Measurements from ENCODE around the gene GP1BA. TPM values are rescaled to one million over a fixed set of nuclear protein-coding genes. Genes with fewer than 3 reads are reported as not detected.

The GP1BA gene
- total RNA-seq (ENCODE audit: low replicate concordance), result not detected in 2 replicates
- long read RNA-seq, partial matches to known transcripts, result 0 of 1 reads
- long read RNA-seq, other reads (novel, unspliced or antisense), result 1 of 1 reads

GRCh38 chr17:4931963-4932362, at the start of gene GP1BA:
GP1BA (plus strand) TSS chr17:4932277; CDS start chr17:4932605, 328 bp downstream.
- Mint-ChIP-seq H3K4me1 (ENCODE audit: unreplicated experiment) (peaks cover 8% of the 10 kb centered on the region), H3K9me3 (no peaks in the 10 kb centered on the region), H3K27ac (no peak within 1 kb of the TSS), H3K4me3 (no peak within 1 kb of the TSS), H3K27me3 (no peaks in the 10 kb centered on the region), H3K36me3 (peaks cover 7% of the 10 kb centered on the region)
- DNase-seq (ENCODE audit: extremely low spot score, unreplicated experiment), result no peak
- no peak for TF ChIP-seq CTCF (conservative IDR thresholded peaks at IDR 0.05)

GRCh38 chr17:4884489-4884888, 47.6 kb upstream of the GP1BA start:
- peaks cover 10% of the 10 kb centered on the region for H3K36me3 Mint-ChIP-seq
- no peak overlapping the region for H3K4me3 Mint-ChIP-seq
- TF ChIP-seq CTCF (conservative IDR thresholded peaks at IDR 0.05), result no peak

DNA sequence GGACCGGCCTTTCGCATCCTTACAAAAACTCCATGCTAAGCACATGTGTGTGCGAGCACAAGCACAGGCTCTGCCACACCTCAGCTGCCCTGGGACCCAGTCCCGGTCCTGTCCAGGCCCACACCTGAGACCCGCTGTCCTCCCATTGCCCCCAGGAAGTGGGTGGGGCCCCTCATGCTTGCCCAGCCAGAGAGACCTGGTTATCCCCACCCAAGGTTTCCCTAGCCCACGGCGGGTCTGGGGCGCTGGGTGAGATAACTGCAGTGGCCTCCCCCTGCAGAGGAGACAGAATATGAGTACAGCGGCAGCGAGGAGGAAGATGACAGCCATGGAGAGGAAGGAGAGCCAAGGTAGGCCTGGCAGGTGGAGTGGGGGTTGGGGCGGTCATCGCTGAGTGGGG, 45.2 kb upstream of the GP1BA start:
- TF ChIP-seq CTCF (conservative IDR thresholded peaks at IDR 0.05), result no peak
- Mint-ChIP-seq H3K4me3 (no peak overlapping the region), H3K27me3 (no peaks in the 10 kb centered on the region), H3K36me3 (peaks cover 10% of the 10 kb centered on the region), H3K9me3 (no peaks in the 10 kb centered on the region), H3K4me1 (ENCODE audit: unreplicated experiment) (no peaks in the 10 kb centered on the region), H3K27ac (no peak overlapping the region)
- no peak for DNase-seq (ENCODE audit: extremely low spot score, unreplicated experiment)

More at GRCh38 chr17:4884489-4884888, 47.6 kb upstream of the GP1BA start:
- H3K9me3 Mint-ChIP-seq, result no peaks in the 10 kb centered on the region
- H3K27me3 Mint-ChIP-seq, result no peaks in the 10 kb centered on the region
- H3K27ac Mint-ChIP-seq, result no peak overlapping the region
- no peak for DNase-seq (ENCODE audit: extremely low spot score, unreplicated experiment)
- no peaks in the 10 kb centered on the region for H3K4me1 Mint-ChIP-seq (ENCODE audit: unreplicated experiment)

DNA sequence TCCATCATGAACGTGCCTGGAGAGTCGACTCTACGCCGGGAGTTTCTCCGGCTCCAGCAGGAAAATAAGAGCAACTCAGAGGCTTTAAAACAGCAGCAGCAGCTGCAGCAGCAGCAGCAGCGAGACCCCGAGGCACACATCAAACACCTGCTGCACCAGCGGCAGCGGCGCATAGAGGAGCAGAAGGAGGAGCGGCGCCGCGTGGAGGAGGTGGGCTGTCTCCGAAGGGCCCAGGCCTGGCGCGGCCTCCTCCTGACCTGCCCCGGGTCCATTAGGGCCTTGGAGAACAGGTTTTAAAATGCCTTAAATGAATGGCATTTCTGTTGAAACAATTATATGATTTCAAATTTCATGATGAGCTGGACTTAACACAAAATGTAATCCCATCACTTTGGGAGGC, 44.5 kb upstream of the GP1BA start:
- Mint-ChIP-seq H3K4me1 (ENCODE audit: unreplicated experiment) (no peaks in the 10 kb centered on the region), H3K27me3 (no peaks in the 10 kb centered on the region), H3K36me3 (peaks cover 10% of the 10 kb centered on the region), H3K9me3 (no peaks in the 10 kb centered on the region), H3K4me3 (no peak overlapping the region), H3K27ac (no peak overlapping the region)
- TF ChIP-seq CTCF (conservative IDR thresholded peaks at IDR 0.05), result no peak
- DNase-seq (ENCODE audit: extremely low spot score, unreplicated experiment), result no peak

GRCh38 chr17:4891411-4892410, 40.4 kb upstream of the GP1BA start:
- no peak overlapping the region for H3K27ac Mint-ChIP-seq
- no peaks in the 10 kb centered on the region for H3K4me1 Mint-ChIP-seq (ENCODE audit: unreplicated experiment)
- H3K36me3 Mint-ChIP-seq, result peaks cover 5% of the 10 kb centered on the region
- TF ChIP-seq CTCF (conservative IDR thresholded peaks at IDR 0.05), result no peak
- no peak for DNase-seq (ENCODE audit: extremely low spot score, unreplicated experiment)
- H3K9me3 Mint-ChIP-seq, result no peaks in the 10 kb centered on the region
- no peak overlapping the region for H3K4me3 Mint-ChIP-seq
- H3K27me3 Mint-ChIP-seq, result no peaks in the 10 kb centered on the region

Measured in type B pancreatic cell (in vitro differentiated cells).